K562 (cell line): ENCODE results near the gene SH3PXD2B. TPM values are rescaled to one million over a fixed set of nuclear protein-coding genes. Genes with fewer than 3 reads are reported as not detected.

Experiments used
- CTBP1 ChIP-seq: fragments of 450-650 bp; IDR thresholded peaks from 2 replicates; pipeline ENCODE4 v1.6.1; 2016; ENCODE audit warnings: borderline replicate concordance
- DEAF1 ChIP-seq: fragments of 450-650 bp; formaldehyde crosslinking; IDR thresholded peaks from 2 replicates; pipeline ENCODE4 v1.4.0; 2020; ENCODE audit warnings: mild to moderate bottlenecking, moderate library complexity
- DNMT1 ChIP-seq: fragments of 450-650 bp; IDR thresholded peaks from 2 replicates; pipeline ENCODE4 v1.6.1; 2016; ENCODE audit warnings: antibody characterized with exemption, mild to moderate bottlenecking
- NEUROD1 ChIP-seq: fragments of 150-350 bp; IDR thresholded peaks from 2 replicates; pipeline ENCODE4 v1.6.1; 2014; ENCODE audit warnings: borderline replicate concordance, low read length, low read depth; ENCODE audit not compliant: partially characterized antibody
- RFX7 ChIP-seq: fragments of 250-450 bp; sonication (Bioruptor Pico); IDR thresholded peaks from 2 replicates; pipeline ENCODE4 v1.5.1; 2021; ENCODE audit warnings: mild to moderate bottlenecking
- STAT6 ChIP-seq: sonication (generic); formaldehyde crosslinking; IDR thresholded peaks from 2 replicates; pipeline ENCODE4 v1.8.1; 2023; ENCODE audit warnings: mild to moderate bottlenecking, missing genetic modification reagents
- ZNF316 ChIP-seq: fragments of 450-650 bp; IDR thresholded peaks from 2 replicates; pipeline ENCODE4 v1.6.1; 2016
- ZNF324 ChIP-seq: fragments of 250-450 bp; sonication (Bioruptor Pico); IDR thresholded peaks from 2 replicates; pipeline ENCODE4 v1.4.0; 2020; ENCODE audit warnings: mild to moderate bottlenecking
- ZNF551 ChIP-seq: fragments of 250-450 bp; sonication (Bioruptor Pico); IDR thresholded peaks from 2 replicates; pipeline ENCODE4 v1.5.0; 2021; ENCODE audit warnings: mild to moderate bottlenecking, moderate library complexity
- ZNF695 ChIP-seq: fragments of 450-650 bp; formaldehyde crosslinking; IDR thresholded peaks from 2 replicates; pipeline ENCODE4 v1.4.0; 2020; ENCODE audit warnings: mild to moderate bottlenecking, moderate library complexity
- polyA plus RNA-seq, 8 experiments: library from polyadenylated mRNA; depleted of rRNA in 4 of 8; stranded (reverse) in 5 of 8; unstranded in 3 of 8; fragments of >200 nt; fragmentation: Nextera tagmentation in 2 of 8; fragmentation: Illumina TruSeq in 1 of 8; extraction: Ambion mirVana in 2 of 8; extraction: Trizol in 1 of 8; gene quantifications; 2 replicates each; pipeline versions ENCODE4 v1.2.1 to v1.2.3, GENCODE V29; 2011 to 2014; ENCODE audit warnings: inconsistent platforms in 1 of 8, missing spikeins in 1 of 8
- total RNA-seq, 7 experiments: library from RNA; depleted of rRNA in 6 of 7; stranded (reverse); fragments of >200 nt in 6 of 7; fragmentation: Illumina TruSeq in 2 of 7; extraction: Trizol in 2 of 7; gene quantifications; 2 replicates each; pipeline versions ENCODE4 v1.2.1 to v1.2.3, GENCODE V29; 2011 to 2021; ENCODE audit warnings: low replicate concordance in 1 of 7
- TF ChIP-seq, protein P1 (sequence below): sonication (generic); formaldehyde crosslinking; IDR thresholded peaks from 2 replicates; pipeline ENCODE4 v1.9.0; 2022; ENCODE audit warnings: mild to moderate bottlenecking, missing genetic modification reagents

Gene SH3PXD2B
- total and polyA plus RNA-seq, 9 of the 15 experiments (the other 6 are each of a cell fraction or from before 2014, with no cell fraction given) = 0.04 to 0.66 (median 0.19) TPM

GRCh38 chr5:172443441-172444109 lies 10.8 kb downstream of the SH3PXD2B start (continued):
- TF ChIP-seq ZNF551 = no peak
- peak; percentile 65 for TF ChIP-seq ZNF316
- no peak for TF ChIP-seq DEAF1 (CRISPR knock-in tag)
- TF ChIP-seq, protein P1, sequence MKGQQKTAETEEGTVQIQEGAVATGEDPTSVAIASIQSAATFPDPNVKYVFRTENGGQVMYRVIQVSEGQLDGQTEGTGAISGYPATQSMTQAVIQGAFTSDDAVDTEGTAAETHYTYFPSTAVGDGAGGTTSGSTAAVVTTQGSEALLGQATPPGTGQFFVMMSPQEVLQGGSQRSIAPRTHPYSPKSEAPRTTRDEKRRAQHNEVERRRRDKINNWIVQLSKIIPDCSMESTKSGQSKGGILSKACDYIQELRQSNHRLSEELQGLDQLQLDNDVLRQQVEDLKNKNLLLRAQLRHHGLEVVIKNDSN (CRISPR knock-in tag) = no peak
- TF ChIP-seq ZNF695 (CRISPR knock-in tag) = no peak
- no peak for TF ChIP-seq DNMT1
- no peak for TF ChIP-seq ZNF324
- TF ChIP-seq CTBP1 = peak; percentile 91
- no peak for TF ChIP-seq NEUROD1
- no peak for TF ChIP-seq STAT6 (CRISPR knock-in tag)
- TF ChIP-seq RFX7 = no peak
- TF ChIP-seq, all 486 proteins: peak for 53
